PC-3 (cell line): ENCODE measurements around the gene ZC3H6. TPM values are rescaled to one million over a fixed set of nuclear protein-coding genes. Genes with fewer than 3 reads are reported as not detected.

Experiments used
- ATAC-seq: fragments of 200-7000 bp; cut with Tn5 transposase; 2 replicates; pipeline ENCODE4 v1.9.1; 2020; ENCODE audit warnings: mild to moderate bottlenecking, moderate library complexity
- BruUV-seq: library from RNA; stranded (reverse); fragments of 400-500 nt; replicated peaks from 2 replicates; lab custom pipeline; 2021; lab: Mats Ljungman, UMichigan
- CTCF ChIA-PET: fragments of 300-600 bp; sonication (Branson Sonifier 250); formaldehyde crosslinking; loops from one replicate; lab custom pipeline; 2022; ENCODE audit warnings: antibody characterized with exemption; lab: Charles Lee
- POLR2A ChIA-PET: fragments of 300-600 bp; sonication (Branson Sonifier 250); formaldehyde crosslinking; loops from one replicate; lab custom pipeline; 2022; ENCODE audit warnings: antibody characterized with exemption; ENCODE audit not compliant: unreplicated experiment; lab: Charles Lee
- DNase-seq: peaks from one replicate; pipeline ENCODE4 v3.0.0-alpha.2; 2015
- H2AFZ ChIP-seq: fragments of 300-600 bp; sonication (generic); 2 replicates; pipeline ENCODE4 v1.6.0; 2016; ENCODE audit warnings: antibody characterized with exemption, low read length
- H3F3A ChIP-seq: fragments of 300-600 bp; sonication (generic); one replicate; pipeline ENCODE4 v1.6.0; 2017; ENCODE audit warnings: antibody characterized with exemption, low read length, control low read depth, mild to moderate bottlenecking; ENCODE audit not compliant: unreplicated experiment
- H3K27ac ChIP-seq: fragments of 300-600 bp; sonication (generic); 2 replicates; pipeline ENCODE4 v1.5.1; 2016; ENCODE audit warnings: mild to moderate bottlenecking, low read length
- H3K27me3 ChIP-seq: fragments of 300-600 bp; sonication (generic); 2 replicates; pipeline ENCODE4 v1.6.1; 2016; ENCODE audit warnings: low read length, mixed read lengths
- H3K36me3 ChIP-seq: fragments of 300-600 bp; sonication (generic); 2 replicates; pipeline ENCODE4 v1.6.1; 2016; ENCODE audit warnings: low read depth, mixed run types, low read length, mixed read lengths
- H3K4me1 ChIP-seq: fragments of 300-600 bp; sonication (generic); 2 replicates; pipeline ENCODE4 v1.5.1; 2016; ENCODE audit warnings: low read length; ENCODE audit not compliant: insufficient read depth
- H3K4me2 ChIP-seq: fragments of 300-600 bp; sonication (generic); 2 replicates; pipeline ENCODE4 v1.6.0; 2016; ENCODE audit warnings: low read length
- H3K4me3 ChIP-seq: fragments of 300-600 bp; sonication (generic); 2 replicates; pipeline ENCODE4 v1.5.1; 2016; ENCODE audit warnings: mild to moderate bottlenecking, low read length, mixed read lengths
- H3K79me2 ChIP-seq: fragments of 300-600 bp; sonication (generic); 2 replicates; pipeline ENCODE4 v1.6.1; 2017; ENCODE audit warnings: low read length, mixed read lengths
- H3K9ac ChIP-seq: fragments of 300-600 bp; sonication (generic); 2 replicates; pipeline ENCODE4 v1.6.0; 2016; ENCODE audit warnings: mild to moderate bottlenecking, low read length
- H3K9me2 ChIP-seq: fragments of 300-600 bp; sonication (generic); replicated peaks from 2 replicates; pipeline ENCODE4 v1.6.1; 2016; ENCODE audit warnings: mixed run types, low read length, mixed read lengths
- H3K9me3 ChIP-seq: fragments of 300-600 bp; sonication (generic); 2 replicates; pipeline ENCODE4 v1.6.1; 2016; ENCODE audit warnings: low read length, mixed read lengths
- H4K20me1 ChIP-seq: fragments of 300-600 bp; sonication (generic); 2 replicates; pipeline ENCODE4 v1.6.1; 2016; ENCODE audit warnings: low read length, mixed read lengths
- EZH2 ChIP-seq: fragments of 300-600 bp; sonication (generic); IDR thresholded peaks from one replicate; pipeline ENCODE4 v1.6.1; 2017; ENCODE audit warnings: antibody characterized with exemption, mild to moderate bottlenecking, low read length; ENCODE audit not compliant: unreplicated experiment
- EZH2phosphoT487 ChIP-seq: fragments of 300-600 bp; sonication (generic); IDR thresholded peaks from 2 replicates; pipeline ENCODE4 v1.6.1; 2018; ENCODE audit warnings: mild to moderate bottlenecking, antibody characterized with exemption, low read length, borderline replicate concordance
- intact Hi-C: fragments of 100-400 bp; cut with micrococcal nuclease; formaldehyde crosslinking; loops from 2 replicates; pipeline ENCODE4 v1.9.0; 2023
- total RNA-seq: library from RNA; depleted of rRNA; stranded (reverse); fragments of >200 nt; gene quantifications from 2 replicates; pipeline ENCODE4 v1.2.3, GENCODE V29; 2014
- TF ChIP-seq, protein P1 (sequence below): fragments of 300-600 bp; sonication (generic); conservative IDR thresholded peaks from 2 replicates; pipeline ENCODE4 v1.5.1; 2017; ENCODE audit warnings: antibody characterized with exemption, low read depth, mild to moderate bottlenecking, low read length

Gene ZC3H6
- total RNA-seq, 1 experiment from 2014 or later, result 1.3 TPM

DNA sequence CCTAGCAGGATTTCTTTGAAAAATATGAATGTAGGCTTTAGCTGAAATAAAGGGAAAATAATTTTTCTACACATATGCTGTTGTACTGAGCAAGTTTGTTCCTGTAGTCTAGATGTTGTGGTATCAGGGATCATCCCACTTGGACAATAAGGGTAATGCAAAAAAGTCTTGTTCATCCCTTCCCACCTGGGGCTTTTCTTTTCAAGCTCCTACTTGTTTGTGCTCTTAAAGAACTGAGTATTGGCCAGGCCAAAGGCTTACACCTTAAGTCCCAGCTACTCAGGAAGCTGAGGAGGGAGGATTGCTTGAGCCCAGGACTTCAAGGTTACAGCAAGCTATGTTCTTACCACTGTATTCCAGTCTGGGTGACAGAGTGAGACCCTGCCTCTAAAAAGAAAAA lies 35.5 kb downstream of the ZC3H6 start:
- TF ChIP-seq EZH2 (no peak), EZH2phosphoT487 (no peak)
- TF ChIP-seq, protein P1, sequence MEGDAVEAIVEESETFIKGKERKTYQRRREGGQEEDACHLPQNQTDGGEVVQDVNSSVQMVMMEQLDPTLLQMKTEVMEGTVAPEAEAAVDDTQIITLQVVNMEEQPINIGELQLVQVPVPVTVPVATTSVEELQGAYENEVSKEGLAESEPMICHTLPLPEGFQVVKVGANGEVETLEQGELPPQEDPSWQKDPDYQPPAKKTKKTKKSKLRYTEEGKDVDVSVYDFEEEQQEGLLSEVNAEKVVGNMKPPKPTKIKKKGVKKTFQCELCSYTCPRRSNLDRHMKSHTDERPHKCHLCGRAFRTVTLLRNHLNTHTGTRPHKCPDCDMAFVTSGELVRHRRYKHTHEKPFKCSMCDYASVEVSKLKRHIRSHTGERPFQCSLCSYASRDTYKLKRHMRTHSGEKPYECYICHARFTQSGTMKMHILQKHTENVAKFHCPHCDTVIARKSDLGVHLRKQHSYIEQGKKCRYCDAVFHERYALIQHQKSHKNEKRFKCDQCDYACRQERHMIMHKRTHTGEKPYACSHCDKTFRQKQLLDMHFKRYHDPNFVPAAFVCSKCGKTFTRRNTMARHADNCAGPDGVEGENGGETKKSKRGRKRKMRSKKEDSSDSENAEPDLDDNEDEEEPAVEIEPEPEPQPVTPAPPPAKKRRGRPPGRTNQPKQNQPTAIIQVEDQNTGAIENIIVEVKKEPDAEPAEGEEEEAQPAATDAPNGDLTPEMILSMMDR, result no peak
- Histone ChIP-seq H3K79me2 (no peaks in the 10 kb centered on the region), H3K4me3 (no peak overlapping the region), H4K20me1 (no peaks in the 10 kb centered on the region), H3K4me1 (0 out of 2 replicates have a peak, but pooled peaks cover 5% of the 10 kb centered on the region), H2AFZ (no peak overlapping the region), H3K36me3 (no peaks in the 10 kb centered on the region), H3K9me3 (no peaks in the 10 kb centered on the region), H3K4me2 (no peak overlapping the region), H3K9me2 (no peaks in the 10 kb centered on the region), H3K27me3 (no peaks in the 10 kb centered on the region), H3K9ac (no peak overlapping the region), H3K27ac (no peak overlapping the region), H3F3A (no peaks in the 10 kb centered on the region)
- intact Hi-C loops, result no loop called here
- BruUV-seq, result no TSS peak
- ChIA-PET POLR2A (no interaction called here), CTCF (no interaction called here)
- ATAC-seq (no peak), DNase-seq (no peak)

GRCh38 chr2:112311932-112312331 lies 36.5 kb downstream of the ZC3H6 start:
- H3K9me3 ChIP-seq, result no peaks in the 10 kb centered on the region
- CTCF ChIA-PET, result no interaction called here

GRCh38 chr2:112312821-112313220 lies 37.4 kb downstream of the ZC3H6 start:
- DNase-seq (no peak), ATAC-seq (no peak)
- ChIA-PET POLR2A (no interaction called here), CTCF (no interaction called here)
- TF ChIP-seq, protein P1, result no peak
- TF ChIP-seq EZH2, result no peak
- TF ChIP-seq EZH2phosphoT487, result no peak
- no peaks in the 10 kb centered on the region for H3K9me3 ChIP-seq
- H3K79me2 ChIP-seq, result no peaks in the 10 kb centered on the region
- H3K4me1 ChIP-seq, result peaks cover 10% of the 10 kb centered on the region; the same call in 1 of the 2 replicates
- no peaks in the 10 kb centered on the region for H3K27me3 ChIP-seq
- H3K36me3 ChIP-seq, result no peaks in the 10 kb centered on the region
- H3K4me3 ChIP-seq, result no peak overlapping the region
- no peaks in the 10 kb centered on the region for H4K20me1 ChIP-seq
- no peak overlapping the region for H3K9ac ChIP-seq
- H3K4me2 ChIP-seq, result no peak overlapping the region
- intact Hi-C loops, result no loop called here
- no peak overlapping the region for H3K27ac ChIP-seq
- H3F3A ChIP-seq, result no peaks in the 10 kb centered on the region
- no TSS peak for BruUV-seq
- no peak overlapping the region for H2AFZ ChIP-seq
- no peaks in the 10 kb centered on the region for H3K9me2 ChIP-seq

More at GRCh38 chr2:112311932-112312331, 36.5 kb downstream of the ZC3H6 start:
- Histone ChIP-seq H3K4me1 (peaks cover 10% of the 10 kb centered on the region; the same call in 1 of the 2 replicates), H3K9me2 (no peaks in the 10 kb centered on the region), H2AFZ (no peak overlapping the region), H3K36me3 (no peaks in the 10 kb centered on the region), H3K9ac (no peak overlapping the region), H3F3A (no peaks in the 10 kb centered on the region), H3K27me3 (no peaks in the 10 kb centered on the region), H3K79me2 (no peaks in the 10 kb centered on the region), H4K20me1 (no peaks in the 10 kb centered on the region), H3K4me2 (no peak overlapping the region), H3K4me3 (no peak overlapping the region), H3K27ac (no peak overlapping the region)
- ATAC-seq, result no peak
- intact Hi-C loops, result no loop called here
- TF ChIP-seq EZH2, result no peak
- no peak for TF ChIP-seq EZH2phosphoT487
- TF ChIP-seq, protein P1, result no peak
- POLR2A ChIA-PET, result no interaction called here
- BruUV-seq, result no TSS peak
- DNase-seq, result no peak
